ENCODE measurements around the gene PHF5A.
"Not testable (repeated sequence)": the region's sequence is repeated elsewhere in the genome, so short reads cannot be mapped to it uniquely, and the experiment has no call there.

Gene PHF5A

GRCh38 chr22:41488076-41488475, 19.6 kb upstream of the PHF5A start:
- DNase-seq (ENCODE audit: low read depth in 2 of 2, low spot score in 1 of 2): no peak

DNA sequence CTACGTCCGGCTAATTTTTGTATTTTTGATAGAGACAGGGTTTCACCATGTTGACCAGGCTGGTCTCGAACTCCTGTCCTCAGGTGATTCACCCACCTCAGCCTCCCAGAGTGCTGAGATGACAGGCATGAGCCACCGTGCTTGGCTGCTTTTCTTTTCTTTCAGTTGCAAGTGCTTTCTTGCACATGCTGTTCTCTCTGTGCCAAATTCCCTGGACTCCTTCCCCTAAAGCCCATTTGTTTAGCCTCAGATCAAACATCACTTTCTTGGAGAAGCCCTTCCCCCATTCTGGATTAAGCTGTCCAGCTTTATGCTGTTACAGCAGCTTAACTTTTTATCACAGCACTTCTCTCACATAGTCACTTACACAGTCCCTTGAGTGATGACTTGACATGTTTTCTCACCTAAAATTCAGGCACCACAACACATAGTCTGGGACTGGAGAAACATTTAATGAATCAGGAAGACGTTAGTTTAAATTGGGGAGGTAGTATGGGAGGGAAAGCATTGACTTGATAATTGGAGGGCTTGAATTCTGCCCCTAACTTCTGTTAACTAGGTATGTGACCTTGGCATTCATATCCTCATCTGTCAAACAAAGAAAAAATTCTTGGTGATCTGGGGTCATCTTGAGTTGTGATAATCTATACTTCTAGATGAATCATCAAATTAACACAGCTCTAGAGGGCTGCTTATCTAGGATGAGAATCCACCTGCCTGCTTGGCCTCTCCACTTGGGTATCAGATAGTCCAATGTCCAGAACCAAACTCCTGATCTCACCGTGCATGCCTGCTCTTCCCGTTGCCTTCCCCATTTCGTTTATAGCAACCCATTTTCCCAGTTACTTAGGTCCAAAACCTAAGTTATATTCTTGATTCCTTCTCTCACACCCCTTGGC, 18.8 kb upstream of the PHF5A start:
- no peak for DNase-seq (ENCODE audit: low read depth in 2 of 2, low spot score in 1 of 2)

DNA sequence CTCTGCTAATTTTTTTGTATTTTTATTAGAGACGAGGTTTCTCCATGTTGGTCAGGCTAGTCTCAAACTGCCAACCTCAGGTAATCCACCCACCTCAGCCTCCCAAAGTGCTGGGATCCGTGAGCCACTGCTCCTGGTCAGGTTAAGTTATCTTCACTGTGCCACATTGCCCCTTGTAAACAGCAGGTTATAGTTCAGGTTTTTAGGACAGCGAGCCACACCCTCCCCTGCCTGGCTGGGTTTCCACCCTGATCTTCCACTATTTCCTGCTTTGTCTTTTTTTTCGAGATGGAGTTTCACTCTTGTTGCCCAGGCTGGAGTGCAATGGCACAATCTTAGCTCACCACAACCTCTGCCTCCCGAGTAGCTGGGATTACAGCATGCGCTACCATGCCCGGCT, 16.5 kb upstream of the PHF5A start:
- DNase-seq (ENCODE audit: low read depth in 2 of 2, low spot score in 1 of 2): no peak

- no peak for DNase-seq (ENCODE audit: low read depth in 2 of 2, low spot score in 1 of 2)
Observed at GRCh38 chr22:41482319-41482935, 13.9 kb upstream of the PHF5A start.

DNA sequence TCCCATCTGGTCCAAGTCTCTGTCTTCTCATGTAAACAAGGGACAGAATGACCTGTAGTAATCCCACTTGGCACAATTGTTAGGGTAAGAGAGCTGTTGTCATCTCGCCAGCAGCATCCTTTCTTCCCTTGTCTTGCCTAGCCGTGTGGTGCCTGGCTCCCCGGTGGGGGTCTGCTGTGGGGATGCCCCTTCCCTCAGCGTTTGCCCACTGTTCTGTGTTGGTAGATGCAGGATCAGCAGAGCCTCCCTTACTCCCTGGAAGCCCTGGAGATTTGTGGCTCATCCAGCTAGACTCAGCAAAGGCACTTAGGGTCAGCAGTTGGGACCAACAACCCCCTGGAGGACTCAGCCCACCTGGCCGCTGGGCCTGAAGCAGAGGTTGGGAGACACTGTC, 13.4 kb upstream of the PHF5A start:
- DNase-seq (ENCODE audit: low read depth in 2 of 2, low spot score in 1 of 2): no peak

GRCh38 chr22:41481131-41481830, 12.8 kb upstream of the PHF5A start:
- no peak for DNase-seq (ENCODE audit: low read depth in 2 of 2, low spot score in 1 of 2)

DNA sequence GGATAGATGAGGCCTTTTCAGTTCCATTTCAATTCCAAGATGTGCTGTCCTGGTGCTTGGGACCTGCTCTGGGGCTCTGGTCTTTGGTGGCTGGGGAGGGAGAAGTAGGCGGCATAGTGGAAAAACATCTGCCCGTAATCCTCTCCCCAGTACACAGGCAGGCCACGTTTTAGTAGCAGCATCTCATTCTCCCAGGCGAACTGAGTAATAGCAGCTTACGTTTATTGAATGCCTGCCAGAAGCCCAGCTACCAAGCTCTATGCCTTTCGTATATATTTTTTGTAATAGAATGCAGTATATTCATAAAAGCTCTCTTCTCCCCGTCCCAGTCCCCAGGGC, 11.9 kb upstream of the PHF5A start:
- no peak for DNase-seq (ENCODE audit: low read depth in 2 of 2, low spot score in 1 of 2)

DNA sequence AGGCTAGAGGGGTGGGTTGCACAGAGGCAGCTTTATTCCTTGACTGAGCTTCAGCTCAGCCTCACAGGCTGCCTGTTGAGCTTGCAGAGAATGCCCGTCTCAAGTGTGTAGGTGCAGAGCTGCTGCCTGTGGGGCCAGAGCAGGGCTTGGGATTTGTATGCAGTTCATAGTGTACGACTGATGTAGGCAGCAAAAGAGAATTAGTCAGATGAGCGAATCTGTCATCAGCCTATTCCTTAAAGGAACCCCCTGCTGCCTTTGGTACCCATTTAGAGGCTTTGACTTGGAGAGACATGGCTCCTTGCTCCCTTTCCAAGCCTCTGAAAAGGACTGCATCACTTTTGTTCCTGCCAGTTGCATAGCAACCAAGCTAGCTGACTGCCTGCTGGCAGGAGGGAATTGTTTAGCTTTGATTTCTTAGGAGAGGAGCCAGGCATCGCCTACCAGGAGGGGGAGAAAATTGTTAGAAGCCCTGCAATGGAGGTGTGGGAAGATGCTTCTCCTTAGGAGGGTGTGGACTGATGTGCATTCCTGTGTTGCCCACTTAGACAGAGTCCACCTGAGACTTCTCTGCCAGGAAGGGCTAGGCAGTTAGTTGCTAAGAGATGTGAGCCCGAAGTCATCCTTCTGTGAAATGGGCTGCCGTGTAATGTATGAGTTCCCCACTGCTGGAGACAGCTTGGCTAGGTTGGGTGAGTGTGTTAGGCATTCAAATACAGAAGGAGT, 11.3 kb upstream of the PHF5A start:
- DNase-seq (ENCODE audit: low read depth in 2 of 2, low spot score in 1 of 2): no peak

DNA sequence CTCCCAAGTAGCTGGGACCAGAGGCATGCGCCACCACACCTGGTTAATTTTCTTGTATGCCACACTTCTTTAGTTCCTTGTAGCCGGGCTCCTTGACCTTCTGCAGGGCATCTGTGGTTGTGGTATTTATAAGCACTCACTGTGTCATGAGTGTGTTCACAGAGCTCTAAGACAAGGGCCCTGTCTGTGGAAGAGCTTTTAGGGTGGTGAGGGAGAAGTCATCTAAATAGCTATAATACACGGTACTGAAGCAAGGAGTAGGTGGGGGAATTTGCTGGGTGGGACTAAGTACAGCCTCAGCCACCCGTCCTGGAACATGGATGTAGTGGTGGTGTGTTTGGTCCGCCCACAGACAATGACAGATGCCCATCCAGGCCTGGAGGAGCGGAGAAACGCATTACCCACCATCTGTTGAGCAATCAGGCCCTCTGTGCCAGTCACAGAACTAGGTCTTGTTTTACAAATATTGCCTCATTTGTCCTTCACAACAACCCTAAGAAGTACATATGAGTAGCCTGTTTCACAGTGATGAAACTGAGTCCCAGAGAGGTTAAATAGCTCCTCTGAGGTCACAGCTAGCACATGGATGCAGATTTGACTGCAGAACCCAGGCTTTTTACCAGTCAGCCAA, 10.5 kb upstream of the PHF5A start:
- no peak for DNase-seq (ENCODE audit: low read depth in 2 of 2, low spot score in 1 of 2)

DNA sequence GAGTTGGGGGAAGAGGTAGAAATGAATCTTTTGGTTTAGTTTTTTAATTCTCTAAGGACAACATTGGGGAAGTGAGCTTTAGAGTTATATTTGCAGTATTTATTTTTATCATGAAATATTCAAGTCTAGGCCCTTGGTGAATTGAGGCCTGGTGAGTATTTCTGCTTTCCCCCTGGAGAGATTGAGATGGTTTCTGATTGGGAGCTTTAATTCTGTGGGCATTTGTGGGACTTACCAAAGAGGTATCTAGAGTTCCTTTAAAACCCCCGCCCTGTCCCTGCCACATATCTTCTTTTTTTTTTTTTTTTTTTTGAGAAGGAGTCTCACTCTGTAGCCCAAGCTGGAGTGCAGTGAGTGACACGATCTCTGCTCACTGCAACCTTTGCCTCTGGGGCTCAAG, 10.0 kb upstream of the PHF5A start:
- DNase-seq (ENCODE audit: low read depth in 2 of 2, low spot score in 1 of 2): no peak

DNA sequence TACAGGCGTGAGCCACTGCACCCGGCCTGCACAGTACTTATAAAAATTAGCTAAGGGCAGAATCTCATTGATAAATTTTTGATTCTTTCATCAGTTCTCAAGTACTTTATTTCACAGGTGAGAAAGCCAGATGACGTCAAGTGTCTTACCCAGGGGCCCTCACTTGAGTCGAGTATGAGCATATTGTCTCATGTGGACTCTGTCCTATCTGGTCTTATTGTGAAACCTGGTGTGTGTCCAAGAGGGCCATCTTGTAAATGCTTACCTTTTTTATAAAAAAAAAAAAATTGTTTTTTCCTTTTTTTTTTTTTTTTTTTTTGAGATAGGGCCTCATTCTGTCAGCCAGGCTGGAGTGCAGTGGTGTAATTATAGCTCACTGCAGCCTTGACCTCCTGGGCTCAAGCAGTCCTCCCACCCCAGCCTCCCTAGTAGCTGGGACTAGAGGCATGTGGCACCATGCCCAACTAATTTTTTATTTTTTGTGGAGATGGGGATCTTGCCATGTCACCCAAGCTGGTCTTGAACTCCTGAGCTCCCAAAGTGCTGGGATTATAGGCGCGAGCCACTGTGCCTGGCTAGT, 6.5 kb upstream of the PHF5A start:
- no peak for DNase-seq (ENCODE audit: low read depth in 2 of 2, low spot score in 1 of 2)

DNA sequence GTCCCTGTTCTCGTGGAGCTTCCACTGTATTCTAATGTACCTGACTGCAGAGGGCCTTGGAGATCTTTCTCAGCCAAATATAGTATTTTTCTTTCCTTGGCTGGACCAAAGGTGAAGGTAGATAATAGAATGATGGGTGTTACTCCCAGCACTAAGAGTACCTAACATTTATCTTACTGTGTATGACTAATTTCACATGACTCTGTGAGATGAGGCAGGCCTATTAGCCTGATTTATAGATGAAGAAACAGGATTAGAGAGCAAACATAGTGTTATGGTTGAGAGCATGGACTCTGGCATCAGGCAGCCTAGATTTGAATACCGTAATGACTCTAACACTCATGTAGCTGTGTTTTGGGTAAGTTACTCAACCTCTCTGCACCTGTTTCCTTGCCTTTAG, 3.1 kb upstream of the PHF5A start:
- DNase-seq (ENCODE audit: low read depth in 2 of 2, low spot score in 1 of 2): no peak

GRCh38 chr22:41470886-41471285, 2.4 kb upstream of the PHF5A start:
- DNase-seq (ENCODE audit: low read depth in 2 of 2, low spot score in 1 of 2): no peak

DNA sequence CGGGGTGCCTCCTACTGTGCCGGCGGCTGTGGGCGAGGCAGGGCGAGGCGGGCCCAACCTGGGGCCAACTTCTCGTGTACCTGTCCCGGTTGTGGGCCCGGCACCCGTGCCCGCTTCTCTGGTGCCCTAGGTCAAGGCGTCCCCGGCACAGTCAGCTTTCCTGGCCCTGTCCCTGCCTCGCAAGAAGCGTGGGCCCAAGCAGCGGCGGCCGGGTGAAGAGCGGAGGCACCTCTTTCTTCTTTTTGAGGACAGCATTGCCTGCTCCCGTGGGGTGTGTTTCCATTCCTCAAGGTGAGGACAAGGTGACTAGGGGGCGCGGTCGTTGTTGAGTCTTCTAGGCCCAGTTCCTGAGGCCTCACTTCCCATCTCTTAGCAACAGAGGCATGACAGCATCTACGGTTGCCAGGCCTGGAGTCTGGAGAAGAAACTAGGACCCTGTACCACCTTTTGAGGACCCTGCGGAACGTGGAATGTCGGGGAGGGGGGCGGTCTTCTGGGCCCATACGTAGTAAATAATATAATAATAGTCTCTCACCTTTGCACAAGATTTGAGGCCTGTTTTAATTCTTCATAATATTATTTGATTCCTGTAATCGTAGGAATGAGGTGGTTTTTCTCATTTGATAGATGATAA, 843 bp upstream of the PHF5A start:
- DNase-seq (ENCODE audit: low read depth in 2 of 2, low spot score in 1 of 2): no peak

DNA sequence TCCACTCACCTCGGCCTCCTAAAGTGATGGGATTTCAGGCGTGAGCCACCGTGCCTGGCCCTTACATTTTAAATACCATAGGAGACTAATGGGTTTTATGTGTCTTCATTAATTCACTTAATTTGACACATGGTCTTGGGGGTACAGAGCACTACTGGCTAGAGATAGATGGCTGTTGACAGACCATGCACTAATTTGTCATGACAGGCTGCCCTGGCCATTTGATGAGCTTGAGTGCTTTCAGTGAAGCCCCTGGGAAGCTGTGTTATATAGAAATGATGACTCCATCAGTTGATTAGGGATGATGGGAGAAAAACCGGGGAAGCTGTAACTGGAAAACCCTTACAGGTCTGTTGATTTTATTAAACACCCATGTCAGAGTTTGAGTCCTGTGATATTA, 6.6 kb downstream of the PHF5A start:
- DNase-seq (ENCODE audit: low read depth in 2 of 2, low spot score in 1 of 2): no peak

GRCh38 chr22:41460071-41460470, 8.4 kb downstream of the PHF5A start:
- not testable (repeated sequence) for DNase-seq (ENCODE audit: low read depth in 2 of 2, low spot score in 1 of 2)

DNA sequence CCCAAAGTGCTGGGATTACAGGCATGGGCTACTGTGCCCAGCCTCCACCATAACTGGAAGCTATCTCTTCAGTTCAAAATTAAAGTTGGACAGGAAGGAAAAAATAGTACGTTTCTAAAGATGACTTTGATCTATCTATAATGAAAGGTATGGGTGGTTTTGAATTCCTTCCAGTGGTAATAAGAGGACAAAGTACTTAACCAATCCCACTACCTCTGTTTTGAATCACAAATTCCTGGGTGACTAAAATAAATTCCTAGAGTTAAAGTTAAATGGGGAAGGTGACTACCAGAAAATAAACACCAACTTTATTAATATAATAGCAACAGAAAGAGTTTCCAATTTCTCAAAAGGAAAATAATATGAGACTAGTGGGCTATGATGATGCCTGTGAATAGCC, 9.1 kb downstream of the PHF5A start:
- DNase-seq (ENCODE audit: low read depth in 2 of 2, low spot score in 1 of 2): no peak

GRCh38 chr22:41458161-41458728, 10.2 kb downstream of the PHF5A start:
- no peak for DNase-seq (ENCODE audit: low read depth in 2 of 2, low spot score in 1 of 2)

- peak; percentile 76 for DNase-seq (ENCODE audit: low read depth in 2 of 2, low spot score in 1 of 2)
Observed at GRCh38 chr22:41448189-41448808, 20.2 kb downstream of the PHF5A start.
